Measurements from ENCODE around the gene OR6S1.

Gene OR6S1

GRCh38 chr14:20652996-20653975, 11.8 kb upstream of the OR6S1 start (continued):
- TF ChIP-seq ZNF280C (tag by site-specific recombination; IDR thresholded peaks at IDR 0.05) (no peak), ZSCAN18 (tag by site-specific recombination; IDR thresholded peaks at IDR 0.05) (no peak; the same call in 1 of the 2 replicates), PRDM2 (tag by site-specific recombination; IDR thresholded peaks at IDR 0.05; ENCODE audit: borderline replicate concordance) (no peak), ZNF76 (tag by site-specific recombination; IDR thresholded peaks at IDR 0.05; ENCODE audit: borderline replicate concordance, low read depth) (peak; percentile 56; the same call in 1 of the 2 replicates), ZNF148 (tag by site-specific recombination; IDR thresholded peaks at IDR 0.05; ENCODE audit: borderline replicate concordance) (0 out of 2 replicates have a peak, but pooled peaks have one; percentile 45), ZNF362 (tag by site-specific recombination; IDR thresholded peaks at IDR 0.05) (no peak), ZNF202 (tag by site-specific recombination; IDR thresholded peaks at IDR 0.05; ENCODE audit: borderline replicate concordance) (no peak), WT1 (tag by site-specific recombination; IDR thresholded peaks at IDR 0.05) (peak; percentile 39; the same call in 1 of the 2 replicates), ZBTB1 (tag by site-specific recombination; IDR thresholded peaks at IDR 0.05) (0 out of 2 replicates have a peak, but pooled peaks have one; percentile 62), SALL2 (tag by site-specific recombination; IDR thresholded peaks at IDR 0.05; ENCODE audit: borderline replicate concordance) (no peak), ZNF169 (tag by site-specific recombination; IDR thresholded peaks at IDR 0.05) (no peak), ZNF707 (tag by site-specific recombination; IDR thresholded peaks at IDR 0.05) (no peak), ZNF214 (tag by site-specific recombination; IDR thresholded peaks at IDR 0.05; ENCODE audit: borderline replicate concordance) (no peak), ZNF677 (tag by site-specific recombination; IDR thresholded peaks at IDR 0.05) (no peak), ZNF423 (tag by site-specific recombination; IDR thresholded peaks at IDR 0.05) (no peak; the same call in 1 of the 2 replicates), ZNF639 (tag by site-specific recombination; IDR thresholded peaks at IDR 0.05) (peak; percentile 90), ZNF155 (tag by site-specific recombination; IDR thresholded peaks at IDR 0.05) (no peak), BCL11B (tag by site-specific recombination; IDR thresholded peaks at IDR 0.05; ENCODE audit: low read depth) (no peak), ZNF146 (tag by site-specific recombination; IDR thresholded peaks at IDR 0.05) (no peak; the same call in 1 of the 2 replicates), ZNF510 (tag by site-specific recombination; IDR thresholded peaks at IDR 0.05; ENCODE audit: insufficient replicate concordance) (no peak), RBAK (tag by site-specific recombination; IDR thresholded peaks at IDR 0.05) (no peak), ZNF335 (tag by site-specific recombination; conservative IDR thresholded peaks at IDR 0.05) (peak; percentile 59), PRDM1 (tag by site-specific recombination; IDR thresholded peaks at IDR 0.05) (peak; percentile 41; the same call in 1 of the 2 replicates)

Measured in HEK293 (cell line).